ELR (cell line): ENCODE measurements around the gene ALDH1A3.
A peak's percentile ranks its signal among the peaks of the same experiment; 100 is the strongest.
"Not testable (repeated sequence)": the region's sequence is repeated elsewhere in the genome, so short reads cannot be mapped to it uniquely, and the experiment has no call there.

Experiments used
- DNase-seq: peaks from one replicate; pipeline ENCODE4 v3.0.0-alpha.2; 2015; ENCODE audit warnings: low read depth

ALDH1A3 gene

GRCh38 chr15:100879464-100880138 lies at the start of gene ALDH1A3:
TSS of gene ALDH1A3 (plus strand) at chr15:100879831. CDS start at chr15:100879908, 77 bp downstream.
- DNase-seq, result peak; percentile 80

GRCh38 chr15:100831467-100831866 lies 48.2 kb upstream of the ALDH1A3 start:
- no peak for DNase-seq

GRCh38 chr15:100832149-100832942 lies 47.3 kb upstream of the ALDH1A3 start:
- DNase-seq, result no peak

GRCh38 chr15:100833417-100834389 lies 45.9 kb upstream of the ALDH1A3 start:
- no peak for DNase-seq

GRCh38 chr15:100834731-100835130 lies 44.9 kb upstream of the ALDH1A3 start:
- no peak for DNase-seq

GRCh38 chr15:100835636-100836035 lies 44.0 kb upstream of the ALDH1A3 start:
- DNase-seq, result peak; percentile 45

- no peak for DNase-seq
Observed at GRCh38 chr15:100836501-100836900, 43.1 kb upstream of the ALDH1A3 start.

- DNase-seq, result no peak
Observed at GRCh38 chr15:100841426-100841825, 38.2 kb upstream of the ALDH1A3 start.

GRCh38 chr15:100842756-100843730 lies 36.6 kb upstream of the ALDH1A3 start:
- peak; percentile 32 for DNase-seq

- no peak for DNase-seq
Observed at GRCh38 chr15:100844167-100844566, 35.5 kb upstream of the ALDH1A3 start.

- DNase-seq, result no peak
Observed at GRCh38 chr15:100844778-100845177, 34.9 kb upstream of the ALDH1A3 start.

- DNase-seq, result no peak
Observed at GRCh38 chr15:100847194-100847593, 32.4 kb upstream of the ALDH1A3 start.

- DNase-seq, result peak; percentile 78
Observed at GRCh38 chr15:100849021-100849854, 30.4 kb upstream of the ALDH1A3 start.

GRCh38 chr15:100849855-100850218 lies 29.8 kb upstream of the ALDH1A3 start:
- no peak for DNase-seq

GRCh38 chr15:100851428-100852015 lies 28.1 kb upstream of the ALDH1A3 start:
- DNase-seq, result not testable (repeated sequence)

- DNase-seq, result no peak
Observed at GRCh38 chr15:100852630-100853029, 27.0 kb upstream of the ALDH1A3 start.

- DNase-seq, result no peak
Observed at GRCh38 chr15:100853676-100854440, 25.8 kb upstream of the ALDH1A3 start.

GRCh38 chr15:100856867-100857266 lies 22.8 kb upstream of the ALDH1A3 start:
- DNase-seq, result no peak

- DNase-seq, result no peak
Observed at GRCh38 chr15:100858294-100858693, 21.3 kb upstream of the ALDH1A3 start.
